ENCODE data around the gene BFSP2. TPM values are rescaled to one million over a fixed set of nuclear protein-coding genes. Genes with fewer than 3 reads are reported as not detected.

The BFSP2 gene
- total and polyA plus RNA-seq, 10 donors = 1.5 to 52.5 (median 3.1) TPM; not detected in 1

GRCh38 chr3:133381346-133382109, 18.3 kb upstream of the BFSP2 start:
- DNase-seq = no peak
- no peak overlapping the region for H3K27ac ChIP-seq
- no peaks in the 10 kb centered on the region for H3K9me3 ChIP-seq
- H3K27me3 ChIP-seq (replicated peaks in 1 of 7) = no peaks in the 10 kb centered on the region
- no peaks in the 10 kb centered on the region for H3K36me3 ChIP-seq
- 57 to 89% (median 81%) methylated on average over 4 of the region's 4 CpGs for WGBS, 5 donors
- H3K4me1 ChIP-seq = peaks cover 0 to 4% (median 0%) of the 10 kb centered on the region in 6 donors
- TF ChIP-seq, protein P1, sequence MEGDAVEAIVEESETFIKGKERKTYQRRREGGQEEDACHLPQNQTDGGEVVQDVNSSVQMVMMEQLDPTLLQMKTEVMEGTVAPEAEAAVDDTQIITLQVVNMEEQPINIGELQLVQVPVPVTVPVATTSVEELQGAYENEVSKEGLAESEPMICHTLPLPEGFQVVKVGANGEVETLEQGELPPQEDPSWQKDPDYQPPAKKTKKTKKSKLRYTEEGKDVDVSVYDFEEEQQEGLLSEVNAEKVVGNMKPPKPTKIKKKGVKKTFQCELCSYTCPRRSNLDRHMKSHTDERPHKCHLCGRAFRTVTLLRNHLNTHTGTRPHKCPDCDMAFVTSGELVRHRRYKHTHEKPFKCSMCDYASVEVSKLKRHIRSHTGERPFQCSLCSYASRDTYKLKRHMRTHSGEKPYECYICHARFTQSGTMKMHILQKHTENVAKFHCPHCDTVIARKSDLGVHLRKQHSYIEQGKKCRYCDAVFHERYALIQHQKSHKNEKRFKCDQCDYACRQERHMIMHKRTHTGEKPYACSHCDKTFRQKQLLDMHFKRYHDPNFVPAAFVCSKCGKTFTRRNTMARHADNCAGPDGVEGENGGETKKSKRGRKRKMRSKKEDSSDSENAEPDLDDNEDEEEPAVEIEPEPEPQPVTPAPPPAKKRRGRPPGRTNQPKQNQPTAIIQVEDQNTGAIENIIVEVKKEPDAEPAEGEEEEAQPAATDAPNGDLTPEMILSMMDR (IDR thresholded peaks at IDR 0.05 in 8 of 11, conservative IDR thresholded peaks at IDR 0.05 in 3 of 11) = no peak
- no peak for TF ChIP-seq POLR2A (IDR thresholded peaks at IDR 0.05)
- TF ChIP-seq POLR2AphosphoS5 (IDR thresholded peaks at IDR 0.05) = no peak
- intact Hi-C loops (cut with DNase I; ENCODE audit: low total_unique reads) = loop anchor here (5.0 kb wide), 2 partner anchors 339 to 654 kb away; no protein-coding TSS in a partner anchor
- H3K4me3 ChIP-seq = no peak overlapping the region

- intact Hi-C loops (cut with DNase I; ENCODE audit: low total_unique reads) = loop anchor here (5.0 kb wide), 2 partner anchors 341 to 656 kb away; no protein-coding TSS in a partner anchor
- Histone ChIP-seq H3K4me1 (peaks cover 0 to 4% (median 0%) of the 10 kb centered on the region in 6 donors), H3K27me3 (replicated peaks in 1 of 7) (no peaks in the 10 kb centered on the region), H3K27ac (no peak overlapping the region), H3K4me3 (no peak overlapping the region), H3K36me3 (no peaks in the 10 kb centered on the region), H3K9me3 (no peaks in the 10 kb centered on the region)
- DNase-seq = no peak
- no peak for TF ChIP-seq POLR2A (IDR thresholded peaks at IDR 0.05)
- no peak for TF ChIP-seq POLR2AphosphoS5 (IDR thresholded peaks at IDR 0.05)
- TF ChIP-seq, protein P1 (IDR thresholded peaks at IDR 0.05 in 8 of 11, conservative IDR thresholded peaks at IDR 0.05 in 3 of 11) = no peak
- WGBS, 5 donors = 69 to 94% (median 87%) methylated on average over 3 of the region's 3 CpGs
Observed at GRCh38 chr3:133383175-133383574, 16.7 kb upstream of the BFSP2 start.

DNA sequence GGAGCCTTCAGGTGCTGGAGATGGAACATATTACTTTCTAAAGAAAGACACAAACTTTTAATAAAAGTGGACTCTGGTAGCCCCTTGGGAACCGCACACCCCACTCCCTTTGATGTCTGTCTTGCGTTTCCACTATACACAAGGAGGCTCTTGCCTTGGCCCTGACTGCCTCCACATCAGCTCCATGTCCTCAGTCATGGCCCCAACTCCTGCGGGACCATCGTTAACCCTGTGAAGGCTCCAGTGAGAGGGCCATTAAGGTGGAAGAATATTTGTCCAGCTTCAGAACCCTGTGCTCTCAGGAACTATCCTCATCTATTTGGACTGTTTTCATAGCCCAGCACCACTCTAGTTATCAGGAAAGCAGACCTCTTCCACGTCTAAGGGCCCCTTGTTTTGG, 16.1 kb upstream of the BFSP2 start:
- Histone ChIP-seq H3K27me3 (replicated peaks in 1 of 7) (no peaks in the 10 kb centered on the region), H3K27ac (no peak overlapping the region), H3K4me3 (no peak overlapping the region), H3K4me1 (peaks cover 0 to 4% (median 0%) of the 10 kb centered on the region in 6 donors), H3K36me3 (no peaks in the 10 kb centered on the region), H3K9me3 (no peaks in the 10 kb centered on the region)
- no peak for TF ChIP-seq POLR2A (IDR thresholded peaks at IDR 0.05)
- TF ChIP-seq, protein P1 (IDR thresholded peaks at IDR 0.05 in 8 of 11, conservative IDR thresholded peaks at IDR 0.05 in 3 of 11) = no peak
- no peak for TF ChIP-seq POLR2AphosphoS5 (IDR thresholded peaks at IDR 0.05)
- no peak for DNase-seq
- intact Hi-C loops (cut with DNase I; ENCODE audit: low total_unique reads) = loop anchor here (5.0 kb wide), 2 partner anchors 341 to 656 kb away; no protein-coding TSS in a partner anchor
- 86 to 92% (median 88%) methylated on average over 5 of the region's 5 CpGs for WGBS, 5 donors

GRCh38 chr3:133384331-133385027, 15.4 kb upstream of the BFSP2 start:
- H3K27ac ChIP-seq = no peak overlapping the region
- H3K4me1 ChIP-seq = peaks cover 0 to 4% (median 0%) of the 10 kb centered on the region in 6 donors
- no peaks in the 10 kb centered on the region for H3K36me3 ChIP-seq
- TF ChIP-seq POLR2A (IDR thresholded peaks at IDR 0.05) (no peak), POLR2AphosphoS5 (IDR thresholded peaks at IDR 0.05) (peak in 1 of 3 donors; percentile 39)
- TF ChIP-seq, protein P1 (IDR thresholded peaks at IDR 0.05 in 8 of 11, conservative IDR thresholded peaks at IDR 0.05 in 3 of 11) = peak; percentile 36 to 82 (median 76)
- H3K9me3 ChIP-seq = no peaks in the 10 kb centered on the region
- no peaks in the 10 kb centered on the region for H3K27me3 ChIP-seq (replicated peaks in 1 of 7)
- WGBS, 5 donors = 27 to 41% (median 32%) methylated on average over 13 of the region's 13 CpGs
- intact Hi-C loops (cut with DNase I; ENCODE audit: low total_unique reads) = loop anchor here (5.0 kb wide), 2 partner anchors 342 to 657 kb away; no protein-coding TSS in a partner anchor
- DNase-seq = no peak
- no peak overlapping the region for H3K4me3 ChIP-seq
